Measurements from ENCODE around the gene CCL24. TPM values are rescaled to one million over a fixed set of nuclear protein-coding genes. Genes with fewer than 3 reads are reported as not detected.

Gene CCL24
- total RNA-seq, 1 experiment from 2014 or later = not detected

GRCh38 chr7:75811894-75812678 lies 1.5 kb downstream of the CCL24 start (continued):
- TF ChIP-seq FOXP4 (CRISPR knock-in tag; IDR thresholded peaks at IDR 0.05) = no peak
- TF ChIP-seq ZNF425 (CRISPR knock-in tag; conservative IDR thresholded peaks at IDR 0.05) = no peak
- no peak for TF ChIP-seq CBFB (CRISPR knock-in tag; IDR thresholded peaks at IDR 0.05; ENCODE audit: low read depth)
- no peak for TF ChIP-seq NFE2L1 (CRISPR knock-in tag; IDR thresholded peaks at IDR 0.05)

DNA sequence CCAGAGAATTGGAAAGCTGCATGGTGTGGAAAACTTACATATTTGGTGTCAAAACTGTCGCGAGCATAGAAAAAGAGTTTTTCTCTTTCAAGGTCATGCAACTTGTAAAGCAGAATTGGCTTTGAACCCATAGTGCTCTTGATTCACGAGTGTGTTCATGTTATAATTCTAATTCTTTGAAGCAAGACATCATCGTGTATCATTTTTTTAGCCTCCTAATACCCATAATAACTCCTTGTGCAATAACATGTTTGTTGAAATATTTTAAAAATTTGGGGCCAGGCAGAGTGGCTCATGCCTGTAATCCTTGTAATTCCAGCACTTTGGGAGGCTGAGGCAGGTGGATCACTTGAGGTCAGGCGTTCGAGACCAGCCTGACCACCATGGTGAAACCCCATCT lies 4.2 kb downstream of the CCL24 start:
- no peak for ATAC-seq
- Mint-ChIP-seq H3K36me3 (peaks cover 16% of the 10 kb centered on the region), H3K27me3 (ENCODE audit: low read depth) (peaks cover 12% of the 10 kb centered on the region), H3K4me3 (no peak overlapping the region), H3K9me3 (peaks cover 19% of the 10 kb centered on the region), H3K27ac (no peak overlapping the region), H3K4me1 (no peaks in the 10 kb centered on the region)
- no peak for DNase-seq (ENCODE audit: low spot score)
- CTCF ChIA-PET = no interaction called here
- POLR2A ChIA-PET = no interaction called here
- TF ChIP-seq CTCF (IDR thresholded peaks at IDR 0.05) (no peak), KAT7 (CRISPR knock-in tag; IDR thresholded peaks at IDR 0.05; ENCODE audit: borderline replicate concordance) (no peak), SMAD3 (CRISPR knock-in tag; IDR thresholded peaks at IDR 0.05; ENCODE audit: borderline replicate concordance) (no peak), ZNF512 (CRISPR knock-in tag; IDR thresholded peaks at IDR 0.05; ENCODE audit: borderline replicate concordance) (no peak), ZNF396 (CRISPR knock-in tag; IDR thresholded peaks at IDR 0.05; ENCODE audit: borderline replicate concordance) (no peak), FOXK1 (CRISPR knock-in tag; IDR thresholded peaks at IDR 0.05) (no peak), IRF2 (CRISPR knock-in tag; IDR thresholded peaks at IDR 0.05; ENCODE audit: borderline replicate concordance, low read depth) (no peak), SMAD4 (CRISPR knock-in tag; IDR thresholded peaks at IDR 0.05) (no peak), CDX4 (CRISPR knock-in tag; IDR thresholded peaks at IDR 0.05; ENCODE audit: borderline replicate concordance) (no peak), STAT6 (CRISPR knock-in tag; conservative IDR thresholded peaks at IDR 0.05; ENCODE audit: low read depth) (no peak), NR1H2 (CRISPR knock-in tag; IDR thresholded peaks at IDR 0.05) (no peak), TEAD4 (CRISPR knock-in tag; IDR thresholded peaks at IDR 0.05) (no peak), NFYB (CRISPR knock-in tag; conservative IDR thresholded peaks at IDR 0.05; ENCODE audit: low read depth) (no peak), CREB1 (CRISPR knock-in tag; IDR thresholded peaks at IDR 0.05) (no peak), GRHL2 (CRISPR knock-in tag; IDR thresholded peaks at IDR 0.05; ENCODE audit: insufficient replicate concordance, severe bottlenecking) (no peak), MYBL2 (CRISPR knock-in tag; IDR thresholded peaks at IDR 0.05) (no peak), ESRRA (CRISPR knock-in tag; IDR thresholded peaks at IDR 0.05; ENCODE audit: borderline replicate concordance) (no peak), ATF1 (CRISPR knock-in tag; IDR thresholded peaks at IDR 0.05) (no peak)
- TF ChIP-seq, protein P1, sequence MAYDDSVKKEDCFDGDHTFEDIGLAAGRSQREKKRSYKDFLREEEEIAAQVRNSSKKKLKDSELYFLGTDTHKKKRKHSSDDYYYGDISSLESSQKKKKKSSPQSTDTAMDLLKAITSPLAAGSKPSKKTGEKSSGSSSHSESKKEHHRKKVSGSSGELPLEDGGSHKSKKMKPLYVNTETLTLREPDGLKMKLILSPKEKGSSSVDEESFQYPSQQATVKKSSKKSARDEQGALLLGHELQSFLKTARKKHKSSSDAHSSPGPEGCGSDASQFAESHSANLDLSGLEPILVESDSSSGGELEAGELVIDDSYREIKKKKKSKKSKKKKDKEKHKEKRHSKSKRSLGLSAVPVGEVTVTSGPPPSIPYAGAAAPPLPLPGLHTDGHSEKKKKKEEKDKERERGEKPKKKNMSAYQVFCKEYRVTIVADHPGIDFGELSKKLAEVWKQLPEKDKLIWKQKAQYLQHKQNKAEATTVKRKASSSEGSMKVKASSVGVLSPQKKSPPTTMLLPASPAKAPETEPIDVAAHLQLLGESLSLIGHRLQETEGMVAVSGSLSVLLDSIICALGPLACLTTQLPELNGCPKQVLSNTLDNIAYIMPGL (CRISPR knock-in tag; IDR thresholded peaks at IDR 0.05) = no peak
